Measurements from ENCODE around the gene LMNTD1. TPM values are rescaled to one million over a fixed set of nuclear protein-coding genes. Genes with fewer than 3 reads are reported as not detected.

The LMNTD1 gene
- 1.9 and 3.1 TPM in 2 replicates for total RNA-seq

GRCh38 chr12:25553098-25553497 is at the start of gene LMNTD1:
Gene LMNTD1 (minus strand): TSS chr12:25553283. CDS start chr12:25552959, 324 bp downstream.

